NCI-H2029 (cell line): Measurements from ENCODE around the gene TMC3.
"Not testable (repeated sequence)": the region's sequence is repeated elsewhere in the genome, so short reads cannot be mapped to it uniquely, and the experiment has no call there.

ENCODE experiments used
- DNase-seq: peaks from one replicate; lab custom pipeline; 2025; lab: John Stamatoyannopoulos, UW

Gene TMC3

DNA sequence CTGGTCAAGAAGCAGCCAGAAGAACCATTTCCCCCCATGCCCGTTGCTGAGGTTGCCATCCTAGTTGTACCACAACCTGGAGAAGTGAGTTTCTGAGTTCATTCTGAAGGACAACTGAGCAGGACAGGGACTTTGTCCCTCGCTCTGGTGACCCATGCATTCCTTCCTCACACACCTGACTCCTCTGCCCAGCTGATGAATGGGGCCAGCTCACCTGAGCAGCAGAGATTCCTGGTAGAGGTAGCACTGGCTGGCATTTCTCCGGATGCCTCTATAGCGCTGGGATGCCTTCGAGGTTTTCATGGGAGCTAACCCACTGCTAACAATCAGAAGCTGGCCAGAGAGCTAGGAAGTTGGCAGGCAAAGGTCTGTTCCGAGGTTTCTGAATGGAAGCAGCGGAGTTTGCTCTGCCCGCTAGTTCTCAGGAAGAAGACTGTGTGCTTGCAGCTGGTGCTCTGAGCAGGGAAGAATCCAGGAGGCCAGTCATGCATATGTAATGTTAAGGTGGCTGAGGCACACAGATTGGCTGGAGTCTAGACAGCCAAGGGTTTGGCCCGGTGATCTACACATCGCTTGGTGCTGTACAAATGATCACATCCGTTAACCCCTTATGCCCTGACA, at the start of gene TMC3:
Gene TMC3, minus strand, starts transcription at position 439 of the 621 bp plus-strand sequence. Its CDS starts 136 bp downstream, at position 303.
- no peak for DNase-seq

DNA sequence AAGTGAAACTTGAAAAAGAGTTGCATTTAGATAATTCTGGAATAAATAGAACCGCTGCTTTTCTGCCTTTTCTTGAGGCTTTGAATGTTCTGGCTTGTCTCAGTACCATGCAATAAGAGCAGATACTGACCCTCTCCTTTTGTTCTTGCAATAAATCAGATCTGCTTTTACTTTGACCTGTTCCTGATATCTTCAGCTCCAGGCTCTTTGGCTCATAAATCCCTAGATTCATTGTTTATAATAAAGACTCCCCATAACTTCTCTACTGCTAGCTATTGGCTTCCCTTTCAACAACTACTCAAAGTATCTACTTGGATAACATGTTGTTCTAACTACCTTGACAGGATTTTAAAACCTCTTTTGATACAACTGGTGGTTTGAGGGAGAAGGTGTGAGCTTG, 47.4 kb upstream of the TMC3 start:
- no peak for DNase-seq

DNA sequence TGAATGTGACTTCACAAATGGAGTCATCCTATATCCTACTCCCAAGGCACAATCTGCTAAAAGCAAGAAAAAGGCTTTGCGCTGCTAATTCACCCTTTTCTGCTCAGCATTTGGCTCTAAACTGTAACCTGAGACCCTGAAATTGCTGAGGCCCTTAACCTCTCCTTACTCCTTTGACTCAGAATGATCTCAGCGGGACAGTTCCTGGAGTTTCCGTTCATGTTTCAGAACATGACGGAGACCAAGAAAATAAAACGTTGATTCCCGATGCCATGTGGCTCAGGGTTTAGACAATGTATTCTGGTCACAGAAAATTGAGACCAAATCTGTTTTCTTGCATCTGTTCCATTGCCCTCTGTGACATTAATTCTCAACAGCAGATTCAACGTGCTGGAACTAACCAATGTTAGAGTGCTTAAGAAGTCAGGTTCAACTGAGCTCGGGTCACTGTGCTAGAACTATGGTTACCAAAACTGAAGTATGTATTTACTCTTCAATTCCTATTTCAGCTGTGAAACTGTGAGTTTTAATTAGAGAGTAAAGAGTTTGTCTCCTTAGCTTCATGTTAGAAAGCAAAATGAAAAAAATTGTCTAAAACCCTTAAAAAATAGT, 45.4 kb upstream of the TMC3 start:
- no peak for DNase-seq

DNA sequence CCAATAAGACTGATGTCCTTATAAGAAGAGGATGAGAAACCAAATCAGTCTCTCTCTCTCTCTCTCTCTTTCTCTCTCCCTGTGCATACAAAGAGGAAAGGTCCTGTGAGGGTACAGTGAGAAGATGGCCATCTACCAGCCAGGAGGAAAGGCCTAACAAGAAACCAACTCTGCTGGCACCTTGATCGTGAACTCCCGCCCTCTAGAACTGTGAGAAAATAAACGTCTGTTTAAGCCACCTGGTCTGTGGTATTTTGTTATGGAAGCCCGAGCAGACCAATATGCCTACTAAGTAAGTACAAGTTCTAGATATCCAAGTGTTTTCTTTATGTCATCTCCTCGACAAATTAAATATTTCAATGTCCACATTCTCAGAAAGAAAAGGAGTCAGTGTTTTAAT, 44.9 kb upstream of the TMC3 start:
- DNase-seq, result no peak

DNA sequence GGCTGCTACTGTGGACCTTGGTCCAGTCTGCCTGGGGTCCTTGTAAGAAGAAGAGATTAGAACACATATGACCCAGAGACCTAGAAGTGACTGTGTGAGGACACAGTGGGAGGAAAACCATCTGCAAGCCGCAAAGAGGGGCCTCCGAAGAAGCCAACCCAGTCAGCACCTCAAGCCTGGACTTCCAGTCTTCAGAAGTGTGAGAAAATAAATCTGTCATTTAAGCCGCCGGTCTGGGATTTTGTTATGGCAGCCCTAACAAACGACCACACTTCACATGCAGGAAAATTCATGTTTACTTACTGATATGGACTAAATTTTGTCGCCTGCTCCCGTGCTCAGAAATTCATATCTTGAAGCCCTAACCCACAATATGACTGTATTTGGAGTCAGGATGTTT, 44.4 kb upstream of the TMC3 start:
- no peak for DNase-seq

DNA sequence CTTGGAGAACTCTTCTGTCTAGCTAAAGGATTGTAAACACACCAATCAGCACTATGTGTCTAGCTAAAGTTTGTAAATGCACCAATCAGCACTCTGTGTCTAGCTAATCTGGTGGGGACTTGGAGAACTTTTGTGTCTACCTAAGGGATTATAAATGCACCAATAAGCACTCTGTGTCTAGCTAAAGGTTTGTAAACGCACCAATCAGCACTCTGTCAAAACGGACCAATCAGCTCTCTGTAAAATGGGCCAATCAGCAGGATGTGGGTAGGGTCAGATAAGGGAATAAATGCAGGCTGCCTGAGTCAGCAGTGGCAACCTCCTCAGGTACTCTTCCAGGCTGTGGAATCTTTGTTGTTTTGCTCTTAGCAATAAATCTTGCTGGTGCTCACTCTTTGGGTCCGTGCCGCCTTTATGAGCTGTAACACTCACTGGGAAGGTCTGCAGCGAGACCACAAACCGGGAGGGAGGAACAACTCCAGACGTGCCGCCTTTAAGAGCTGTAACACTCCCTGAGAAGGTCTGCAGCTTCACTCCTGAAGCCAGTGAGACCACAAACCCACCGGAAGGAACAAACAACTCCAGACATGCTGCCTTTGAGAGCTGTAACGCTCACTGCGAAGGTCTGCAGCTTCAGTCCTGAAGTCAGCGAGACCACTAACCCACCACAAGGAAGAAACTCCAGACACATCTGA, 40.4 kb upstream of the TMC3 start:
- DNase-seq, result not testable (repeated sequence)

DNA sequence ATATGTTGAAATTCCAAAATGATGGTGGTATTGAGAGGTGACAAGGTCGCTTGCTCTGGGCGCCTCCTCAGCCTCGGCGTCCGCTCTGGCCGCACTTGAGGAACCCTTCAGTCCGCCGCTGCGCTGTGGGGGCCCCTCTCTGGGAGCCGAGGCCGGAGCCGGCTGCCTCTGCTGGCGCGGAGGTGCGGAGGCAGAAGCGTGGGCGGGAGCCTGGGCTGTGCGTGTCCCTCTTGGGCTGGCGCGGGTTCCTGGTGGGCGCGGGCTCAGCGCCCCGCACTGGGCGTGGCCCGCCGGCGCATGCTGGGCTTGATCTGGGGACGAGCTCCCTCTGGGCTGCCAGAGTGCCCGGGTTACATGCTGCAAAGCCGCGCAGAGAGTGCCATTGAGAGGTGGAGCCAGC, 39.8 kb upstream of the TMC3 start:
- DNase-seq, result no peak

DNA sequence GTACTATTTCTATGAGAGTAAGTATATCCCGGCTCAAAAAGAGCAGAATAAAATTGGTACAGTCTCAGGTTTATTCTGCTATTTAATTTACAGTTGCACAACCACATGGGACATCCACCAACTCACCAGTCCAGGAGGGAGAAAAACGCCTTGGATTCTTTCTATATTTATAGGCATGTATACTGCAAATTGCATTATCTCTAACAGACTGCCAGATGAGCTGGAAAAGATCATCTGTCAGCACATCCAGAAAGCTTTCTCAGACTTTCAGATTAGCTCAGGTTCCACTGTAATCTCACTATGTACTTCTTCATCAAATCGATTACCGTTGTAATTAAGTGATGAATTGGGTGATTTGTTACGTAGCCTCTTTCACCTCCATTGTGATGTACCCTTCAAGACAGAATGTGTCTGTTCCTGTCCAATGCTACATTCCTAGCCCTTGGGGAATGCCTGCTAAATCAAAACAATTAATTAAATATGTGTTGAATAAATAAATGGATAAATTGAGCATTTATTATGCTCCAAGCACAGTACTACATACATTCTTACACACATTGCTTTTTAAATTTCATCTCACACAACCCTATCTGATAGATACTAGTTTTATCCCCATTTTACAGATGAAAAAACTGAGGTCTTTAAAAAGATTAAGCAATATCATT, 38.1 kb upstream of the TMC3 start:
- no peak for DNase-seq

DNA sequence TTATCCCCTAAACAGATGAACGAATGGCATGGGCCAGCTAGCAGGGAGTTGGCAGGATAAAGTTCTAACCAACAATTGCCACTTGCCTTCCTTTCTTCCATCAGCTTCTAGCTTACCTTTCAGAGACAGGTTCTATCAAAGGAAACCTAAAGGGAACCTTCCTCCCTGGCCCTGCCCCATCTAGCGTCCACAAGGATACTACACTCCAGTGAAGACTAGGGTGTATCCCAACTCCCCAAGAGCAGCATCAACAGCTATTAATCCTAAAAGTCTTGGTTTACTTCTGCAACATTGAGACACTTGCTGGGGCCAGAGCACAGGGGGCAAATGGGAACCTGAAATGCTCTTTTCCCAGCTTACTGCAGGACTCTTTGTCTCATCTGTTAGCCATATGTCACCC, 37.0 kb upstream of the TMC3 start:
- DNase-seq, result no peak

DNA sequence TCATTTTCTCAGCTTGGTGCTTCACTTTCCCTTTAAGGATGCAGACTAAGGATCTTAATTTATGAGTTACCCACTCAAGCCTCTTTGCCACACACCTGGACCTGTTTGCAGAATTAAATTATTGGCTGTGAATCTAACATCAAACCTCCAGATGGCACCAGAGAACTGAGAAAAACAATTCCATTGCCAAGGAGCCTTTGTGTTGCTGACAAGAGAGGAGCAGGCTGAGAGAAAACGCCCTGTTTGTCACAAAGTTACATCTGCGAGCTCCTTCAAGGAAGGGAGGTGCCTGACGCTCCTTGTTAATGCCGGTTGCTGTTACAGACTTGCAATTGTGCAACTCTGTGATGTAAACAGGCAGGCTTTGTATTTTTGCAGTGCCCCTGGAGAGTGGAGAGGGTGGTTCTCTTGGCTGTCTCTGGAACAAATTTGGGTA, 36.3 kb upstream of the TMC3 start:
- peak; percentile 37 for DNase-seq

DNA sequence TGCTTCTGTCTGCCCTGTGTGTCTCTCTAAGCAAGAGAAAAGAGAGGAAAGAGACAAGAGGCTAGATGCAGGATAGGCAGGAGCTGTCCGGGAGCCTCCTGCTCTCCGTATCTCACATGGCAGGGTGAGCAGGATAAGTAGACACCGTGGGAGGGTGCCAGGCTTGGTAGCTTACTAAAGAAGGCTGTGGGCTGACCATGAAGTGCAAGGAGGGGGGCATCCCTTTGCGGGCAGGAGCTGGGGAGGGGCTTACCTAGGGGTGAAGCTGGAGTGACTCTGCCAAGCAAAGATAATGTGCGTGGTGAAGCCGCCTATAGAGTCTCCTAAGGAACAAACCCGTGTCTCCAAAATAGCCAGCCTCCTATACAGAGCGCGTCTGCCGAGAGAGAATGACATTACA, 33.7 kb upstream of the TMC3 start:
- DNase-seq, result no peak

DNA sequence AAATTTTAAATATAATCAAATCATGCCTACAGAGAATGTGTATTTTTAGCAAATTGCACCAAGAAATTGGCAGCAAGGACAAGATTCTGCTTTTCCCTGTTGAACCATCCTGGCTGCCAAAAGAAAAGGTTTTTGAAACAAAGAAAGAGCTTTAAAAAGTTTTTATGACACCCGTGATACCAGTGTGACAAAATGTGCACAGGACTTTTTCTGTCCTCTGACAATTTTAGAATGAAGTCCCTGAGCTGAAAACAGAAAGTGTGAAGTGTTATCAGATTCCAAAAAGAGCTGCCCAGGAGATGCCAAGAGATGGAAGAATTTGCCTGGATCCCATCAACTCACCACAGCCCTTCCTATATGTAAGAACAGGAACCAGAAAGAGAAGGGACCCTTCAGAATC, 33.2 kb upstream of the TMC3 start:
- DNase-seq, result no peak

DNA sequence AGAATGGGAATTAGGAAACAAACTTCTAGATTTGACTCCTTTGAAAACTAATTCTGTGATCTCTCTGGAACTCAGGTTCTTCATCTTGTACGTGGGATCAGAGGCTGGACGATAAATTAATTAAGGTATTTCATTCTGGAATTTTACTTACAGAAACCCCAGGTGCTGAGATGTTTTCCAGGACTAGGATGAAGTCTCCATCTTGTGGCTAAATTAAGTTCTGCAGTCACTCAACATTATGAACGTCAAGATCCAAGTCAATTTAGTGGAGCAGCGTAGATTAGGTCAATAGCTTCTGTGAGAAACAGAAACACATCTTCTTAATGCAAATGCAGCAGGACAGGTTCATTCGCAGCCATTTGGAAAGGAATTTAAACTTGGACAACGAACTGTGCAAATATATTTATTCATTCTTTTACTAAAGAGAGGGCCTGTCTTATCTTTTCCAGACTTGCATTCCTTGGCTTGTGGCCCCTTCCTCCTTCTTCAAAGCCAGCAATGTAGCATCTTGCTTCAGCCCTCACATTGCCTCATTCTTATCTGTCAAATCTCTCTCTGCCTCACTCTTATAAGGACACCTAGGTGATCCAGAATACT, 26.7 kb upstream of the TMC3 start:
- DNase-seq, result peak; percentile 9

DNA sequence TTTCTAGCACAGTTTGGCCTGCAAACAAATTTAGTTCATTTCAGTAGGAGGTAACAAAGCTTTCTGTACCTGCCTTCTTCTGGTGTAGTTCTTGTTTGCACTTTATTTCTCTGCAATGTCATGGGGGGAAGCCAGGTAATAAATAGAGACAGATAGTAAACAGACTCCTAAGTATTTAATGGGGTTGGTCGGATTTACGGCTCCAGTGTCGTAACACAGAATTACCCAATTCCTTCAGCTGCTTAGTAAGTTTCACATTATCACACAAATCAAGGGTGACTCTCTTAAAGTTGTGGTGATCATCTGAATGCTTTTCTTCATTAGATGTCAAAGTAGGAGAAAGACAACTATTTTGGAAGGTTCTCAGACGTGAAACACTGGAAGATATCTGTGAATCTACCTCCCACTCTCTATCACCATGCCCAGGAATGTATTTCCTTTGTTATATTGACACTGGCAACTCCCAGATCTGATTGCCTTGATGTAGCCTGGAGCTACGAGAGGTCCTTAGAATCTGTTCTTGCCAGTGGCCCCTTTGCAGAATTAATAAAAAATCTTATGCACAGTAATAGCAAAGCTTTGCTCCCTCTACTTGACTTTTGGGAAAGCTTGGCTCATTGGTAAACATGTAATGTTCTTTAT, 25.0 kb upstream of the TMC3 start:
- no peak for DNase-seq

DNA sequence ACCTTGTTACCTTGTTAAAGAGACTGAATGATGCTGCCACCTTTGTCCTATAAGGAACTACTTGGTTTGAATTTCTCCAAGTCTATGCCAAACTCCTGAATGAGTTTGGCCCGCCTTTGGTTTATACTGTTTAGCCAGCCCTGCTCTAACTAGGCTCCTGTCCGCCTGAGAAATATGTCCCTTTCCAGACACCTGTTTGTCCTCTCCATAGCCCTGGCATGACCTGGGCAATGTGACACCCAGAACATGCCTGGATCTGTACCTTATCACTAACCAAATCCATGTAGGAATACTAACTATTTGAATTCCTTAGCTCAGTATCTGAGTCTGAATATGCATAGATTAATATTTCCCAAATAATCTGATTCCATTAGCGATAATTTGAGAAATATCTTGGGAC, 24.4 kb upstream of the TMC3 start:
- DNase-seq, result no peak

DNA sequence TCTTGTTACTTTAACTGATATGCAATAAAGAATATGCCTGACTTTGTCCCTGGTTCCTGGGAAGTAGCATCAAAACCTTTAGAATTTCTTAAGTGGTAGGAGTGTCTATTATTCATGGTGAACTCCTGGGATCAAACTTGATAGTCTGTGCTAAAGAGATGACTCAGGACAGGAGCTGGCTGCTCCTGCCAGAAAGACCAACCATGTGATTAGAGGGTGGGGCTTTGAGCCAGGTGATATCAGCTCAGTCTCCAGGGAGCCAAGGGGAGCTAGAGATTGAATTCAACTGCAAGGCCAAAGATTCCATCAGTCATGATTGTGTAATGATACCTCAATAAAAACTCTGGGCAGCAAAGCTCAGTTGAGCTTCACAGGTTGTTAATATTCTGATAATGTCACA, 20.6 kb upstream of the TMC3 start:
- no peak for DNase-seq

DNA sequence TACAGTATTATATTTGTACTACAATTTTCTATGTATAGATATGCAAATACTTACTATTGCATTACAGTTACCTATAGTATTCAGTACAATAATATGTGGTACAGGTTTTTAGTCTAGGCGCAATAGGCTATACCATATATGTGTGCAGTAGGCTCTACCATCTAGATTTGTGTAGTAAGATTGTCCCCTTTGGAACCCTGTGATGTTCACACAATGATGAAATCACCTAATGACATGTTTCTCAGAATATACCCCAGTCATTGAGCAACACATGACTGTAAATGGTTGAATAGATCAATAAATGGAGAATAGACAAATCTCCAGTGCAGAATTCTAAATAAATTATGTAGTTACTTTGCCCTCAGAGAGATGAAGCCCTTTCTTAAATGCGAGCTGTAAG, 17.6 kb upstream of the TMC3 start:
- no peak for DNase-seq

DNA sequence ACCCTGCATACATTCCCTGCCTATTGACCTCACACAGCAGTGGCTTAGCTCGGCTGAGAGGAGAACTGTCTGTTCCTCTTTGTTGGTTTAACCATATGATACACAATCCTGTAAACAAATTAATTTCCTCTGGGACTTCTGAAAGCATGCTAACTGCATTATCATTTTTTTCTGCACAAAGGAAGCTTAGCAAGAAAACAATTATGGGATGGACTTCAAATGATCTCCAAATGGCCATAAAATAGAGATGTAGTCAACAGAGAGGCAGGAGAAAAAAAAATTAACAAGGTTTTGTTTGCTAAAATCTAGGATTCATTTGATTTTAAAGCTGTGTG, 14.4 kb upstream of the TMC3 start:
- no peak for DNase-seq

DNA sequence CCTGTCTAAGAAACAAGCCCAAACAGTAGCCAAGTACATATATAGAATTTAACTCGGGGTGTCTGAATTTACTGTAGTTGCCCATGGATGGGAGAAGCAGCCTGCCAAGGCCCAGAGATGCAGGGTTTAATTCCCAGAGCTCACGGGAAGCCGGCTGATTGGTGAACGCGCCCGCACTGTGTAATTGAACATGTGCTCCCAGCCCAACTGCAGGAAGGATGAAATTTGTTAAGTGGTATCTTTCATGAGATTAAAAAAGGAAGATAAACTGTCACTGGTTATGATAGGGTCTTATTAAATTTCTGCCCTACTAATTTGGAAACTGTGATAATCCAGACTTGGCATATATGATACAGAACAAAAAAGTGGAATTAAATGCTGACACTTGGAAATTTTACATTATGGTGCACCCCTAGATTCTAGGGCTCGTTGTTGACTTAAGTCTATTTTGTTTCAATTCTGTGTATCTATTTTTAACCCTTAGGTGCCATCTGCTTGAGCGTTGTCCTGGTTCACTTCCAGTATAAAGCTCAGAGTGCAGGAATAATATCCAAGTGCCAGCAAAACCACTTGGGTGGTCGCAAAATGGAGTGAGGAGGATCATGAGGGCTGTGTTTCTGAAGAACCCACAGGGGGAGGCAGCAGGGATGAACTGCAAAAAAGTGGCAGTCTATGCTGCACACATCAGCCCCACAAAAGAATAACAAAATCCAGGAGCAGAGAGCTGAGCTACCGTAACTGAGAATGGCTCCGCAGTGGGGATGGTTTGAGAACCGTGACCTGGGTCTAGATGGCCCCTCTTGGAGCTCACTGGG, 13.8 kb upstream of the TMC3 start:
- no peak for DNase-seq

DNA sequence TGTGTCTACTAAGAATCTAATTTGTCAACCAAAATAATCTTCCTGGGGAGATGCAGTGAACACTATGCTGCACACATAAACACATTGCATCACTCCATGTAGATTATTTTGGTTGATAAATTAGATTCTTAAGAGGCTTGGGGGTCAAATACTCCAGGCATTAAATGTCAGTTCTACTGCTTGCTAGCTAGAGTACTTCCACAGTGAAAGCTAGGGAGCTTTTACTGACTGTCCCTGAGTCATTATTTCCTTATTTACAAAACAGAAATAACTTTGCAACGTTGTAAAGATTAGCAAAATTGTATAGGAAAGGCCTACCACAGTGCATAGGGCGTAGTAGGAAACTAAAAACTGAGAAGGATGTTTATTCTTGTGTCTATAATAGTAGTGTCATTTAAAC, 12.9 kb upstream of the TMC3 start:
- no peak for DNase-seq

DNA sequence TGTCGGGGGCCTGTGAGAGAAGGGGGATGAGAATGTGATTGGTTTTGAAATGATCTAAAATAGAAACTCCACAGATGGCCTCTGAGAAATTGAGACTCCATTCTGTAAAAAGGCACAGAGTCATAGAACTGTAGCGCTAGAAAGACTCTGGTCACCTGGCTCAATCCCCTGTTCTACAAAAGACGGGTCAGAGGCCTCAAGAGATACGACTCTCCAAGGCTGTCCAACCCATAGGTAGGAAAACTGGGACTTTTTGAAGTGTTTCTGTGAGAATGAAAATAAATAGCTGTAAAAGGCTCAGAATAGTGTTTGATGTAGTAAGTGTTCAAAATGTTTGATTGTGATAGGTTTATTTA, 11.7 kb upstream of the TMC3 start:
- DNase-seq, result no peak
